ENCODE data around the gene CENPW.

Gene CENPW

DNA sequence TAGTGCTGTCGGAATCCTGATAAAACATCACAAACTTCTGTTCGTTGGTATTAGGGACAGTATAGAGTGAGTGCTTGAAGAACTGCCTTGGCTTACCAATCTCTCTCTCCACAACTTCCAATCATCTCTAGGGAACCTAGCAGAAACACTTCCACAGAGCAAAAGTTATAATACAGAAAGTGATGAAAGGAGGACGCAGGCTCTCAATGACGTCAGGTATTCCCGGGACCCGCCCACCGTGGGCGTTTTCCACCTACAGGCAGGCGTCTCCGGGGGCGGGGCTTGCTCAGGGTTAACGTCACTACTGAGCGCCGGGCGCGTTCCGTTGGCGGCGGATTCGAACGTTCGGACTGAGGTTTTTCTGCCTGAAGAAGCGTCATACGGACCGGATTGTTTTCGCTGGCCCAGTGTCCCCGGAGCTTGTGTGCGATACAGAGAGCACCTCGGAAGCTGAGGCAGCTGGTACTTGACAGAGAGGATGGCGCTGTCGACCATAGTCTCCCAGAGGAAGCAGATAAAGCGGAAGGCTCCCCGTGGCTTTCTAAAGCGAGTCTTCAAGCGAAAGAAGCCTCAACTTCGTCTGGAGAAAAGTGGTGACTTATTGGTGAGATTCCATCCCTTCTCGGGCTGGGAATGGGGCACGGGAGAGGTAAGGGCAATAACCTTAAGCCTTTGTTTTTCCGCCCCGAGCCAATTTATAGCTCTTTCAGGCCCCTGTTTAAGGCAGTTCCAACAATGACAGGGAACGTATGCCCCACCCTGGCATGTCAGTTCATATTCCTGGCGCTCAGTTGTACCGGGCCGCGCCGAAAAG, at the start of gene CENPW:
Gene CENPW, plus strand, starts transcription at position 320 of the 814 bp plus-strand sequence. Its CDS starts 159 bp downstream, at position 479.
- peak within 1 kb of the TSS; percentile 46 for H3K4me3 ChIP-seq (ENCODE audit: low read depth, low read length)
- TF ChIP-seq, protein P1, sequence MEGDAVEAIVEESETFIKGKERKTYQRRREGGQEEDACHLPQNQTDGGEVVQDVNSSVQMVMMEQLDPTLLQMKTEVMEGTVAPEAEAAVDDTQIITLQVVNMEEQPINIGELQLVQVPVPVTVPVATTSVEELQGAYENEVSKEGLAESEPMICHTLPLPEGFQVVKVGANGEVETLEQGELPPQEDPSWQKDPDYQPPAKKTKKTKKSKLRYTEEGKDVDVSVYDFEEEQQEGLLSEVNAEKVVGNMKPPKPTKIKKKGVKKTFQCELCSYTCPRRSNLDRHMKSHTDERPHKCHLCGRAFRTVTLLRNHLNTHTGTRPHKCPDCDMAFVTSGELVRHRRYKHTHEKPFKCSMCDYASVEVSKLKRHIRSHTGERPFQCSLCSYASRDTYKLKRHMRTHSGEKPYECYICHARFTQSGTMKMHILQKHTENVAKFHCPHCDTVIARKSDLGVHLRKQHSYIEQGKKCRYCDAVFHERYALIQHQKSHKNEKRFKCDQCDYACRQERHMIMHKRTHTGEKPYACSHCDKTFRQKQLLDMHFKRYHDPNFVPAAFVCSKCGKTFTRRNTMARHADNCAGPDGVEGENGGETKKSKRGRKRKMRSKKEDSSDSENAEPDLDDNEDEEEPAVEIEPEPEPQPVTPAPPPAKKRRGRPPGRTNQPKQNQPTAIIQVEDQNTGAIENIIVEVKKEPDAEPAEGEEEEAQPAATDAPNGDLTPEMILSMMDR (IDR thresholded peaks at IDR 0.05; ENCODE audit: borderline replicate concordance, insufficient read depth, low read depth, low read length): no peak

DNA sequence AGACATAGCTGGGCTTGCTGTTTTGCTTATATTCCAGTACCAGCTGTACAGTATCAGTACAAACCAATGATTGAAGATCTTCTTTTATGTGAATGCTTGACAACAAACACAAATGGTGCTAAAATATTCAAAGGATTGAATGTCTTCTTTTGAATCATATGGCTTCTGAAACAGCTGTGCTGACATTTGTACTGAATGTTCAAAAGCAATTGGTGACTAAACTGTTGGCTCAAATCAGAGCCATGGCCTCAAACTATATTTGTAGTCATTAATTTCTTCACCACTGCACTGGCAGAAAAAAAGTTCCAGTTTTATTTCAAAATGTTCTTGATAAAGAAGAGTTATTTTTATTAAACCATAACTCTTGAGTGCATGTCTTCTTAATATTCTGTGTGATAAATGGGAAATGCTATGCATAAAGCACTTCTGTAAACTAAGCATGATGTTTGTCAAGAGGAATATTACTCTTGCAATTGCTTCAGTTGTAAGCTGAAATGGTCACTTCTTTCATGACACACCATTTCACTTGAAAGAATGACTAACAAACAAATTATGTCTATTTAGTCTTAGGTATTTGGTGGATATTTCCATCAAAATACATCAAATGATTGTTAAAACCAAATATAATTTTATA, 45.9 kb upstream of the CENPW start:
- H3K4me3 ChIP-seq (ENCODE audit: low read depth, low read length): no peak overlapping the region
- TF ChIP-seq, protein P1 (IDR thresholded peaks at IDR 0.05; ENCODE audit: borderline replicate concordance, insufficient read depth, low read depth, low read length): no peak

DNA sequence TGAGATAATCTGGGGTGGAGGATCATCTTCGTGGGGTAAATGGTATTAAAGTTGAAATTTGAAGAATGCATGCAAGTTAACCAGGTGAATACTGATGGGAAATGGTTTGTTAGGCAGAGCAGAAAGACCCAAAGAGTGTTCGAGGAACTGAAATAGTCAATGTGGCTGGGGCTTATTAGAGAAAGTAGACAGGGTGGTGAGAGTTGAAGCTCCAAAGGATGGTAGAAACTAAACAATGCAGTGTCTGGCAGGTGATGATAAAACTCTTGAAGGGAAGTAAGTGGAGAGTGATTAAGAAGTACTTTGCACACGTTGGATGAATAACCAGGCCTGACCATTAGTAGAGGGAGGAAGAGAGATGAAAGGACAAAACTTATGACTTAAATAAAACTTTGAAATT, 39.8 kb upstream of the CENPW start:
- H3K4me3 ChIP-seq (ENCODE audit: low read depth, low read length): no peak overlapping the region
- TF ChIP-seq, protein P1 (IDR thresholded peaks at IDR 0.05; ENCODE audit: borderline replicate concordance, insufficient read depth, low read depth, low read length): no peak

DNA sequence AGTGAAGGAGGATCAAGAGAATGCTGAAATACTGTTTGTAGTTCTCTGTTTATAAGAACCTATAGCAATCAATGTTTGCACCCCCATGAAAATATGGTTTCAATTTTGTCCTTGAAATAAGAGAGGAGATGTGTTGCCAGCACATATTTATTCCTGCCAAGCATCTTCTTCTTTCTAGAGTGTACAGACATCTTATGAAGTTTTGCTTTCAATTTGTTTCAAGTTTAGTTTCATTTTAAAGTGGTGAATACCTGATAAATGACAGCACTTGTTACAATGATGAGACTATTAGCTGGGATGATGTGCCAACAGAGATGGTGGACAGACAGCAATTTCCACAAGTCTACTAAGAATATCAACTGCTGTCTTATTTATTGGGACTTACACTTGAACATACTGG, 39.2 kb upstream of the CENPW start:
- TF ChIP-seq, protein P1 (IDR thresholded peaks at IDR 0.05; ENCODE audit: borderline replicate concordance, insufficient read depth, low read depth, low read length): no peak
- no peak overlapping the region for H3K4me3 ChIP-seq (ENCODE audit: low read depth, low read length)

DNA sequence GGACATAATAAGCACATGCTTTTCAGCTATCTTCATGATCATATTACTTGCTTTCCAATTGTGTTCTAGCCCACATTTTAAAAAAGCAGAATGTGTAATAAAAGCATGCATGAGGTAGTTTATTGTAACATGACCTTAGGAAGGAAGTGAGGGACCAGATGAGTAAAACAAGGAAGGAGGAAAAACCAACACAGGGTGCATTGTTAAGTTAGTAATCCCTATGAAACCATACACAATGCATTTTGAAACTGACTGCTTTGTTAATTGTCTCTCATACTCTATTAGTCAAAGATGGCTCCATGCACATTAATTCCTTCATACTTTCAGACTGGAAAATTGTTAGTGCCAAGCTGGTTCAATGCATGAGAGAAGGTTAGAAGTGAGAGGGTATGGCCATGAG, 37.7 kb upstream of the CENPW start:
- TF ChIP-seq, protein P1 (IDR thresholded peaks at IDR 0.05; ENCODE audit: borderline replicate concordance, insufficient read depth, low read depth, low read length): no peak
- H3K4me3 ChIP-seq (ENCODE audit: low read depth, low read length): no peak overlapping the region

DNA sequence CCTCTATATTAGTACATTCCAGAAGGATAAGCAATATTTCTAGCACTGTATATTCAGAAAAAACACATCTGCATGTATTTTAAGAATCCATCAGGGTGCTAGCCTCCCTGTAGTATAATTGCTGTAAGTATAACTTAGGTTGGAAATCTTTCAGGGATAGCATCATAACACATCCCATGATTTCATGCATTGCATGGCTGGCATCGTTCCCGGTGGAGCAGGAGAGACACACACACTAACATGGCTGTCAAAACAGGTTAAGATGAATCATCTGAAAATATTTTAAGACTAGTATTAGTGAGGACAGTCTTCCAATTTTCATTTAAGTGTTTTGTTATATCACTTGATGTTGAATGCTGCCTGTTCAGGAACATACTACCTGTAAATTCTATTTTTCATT, 32.1 kb upstream of the CENPW start:
- H3K4me3 ChIP-seq (ENCODE audit: low read depth, low read length): no peak overlapping the region
- TF ChIP-seq, protein P1 (IDR thresholded peaks at IDR 0.05; ENCODE audit: borderline replicate concordance, insufficient read depth, low read depth, low read length): no peak

DNA sequence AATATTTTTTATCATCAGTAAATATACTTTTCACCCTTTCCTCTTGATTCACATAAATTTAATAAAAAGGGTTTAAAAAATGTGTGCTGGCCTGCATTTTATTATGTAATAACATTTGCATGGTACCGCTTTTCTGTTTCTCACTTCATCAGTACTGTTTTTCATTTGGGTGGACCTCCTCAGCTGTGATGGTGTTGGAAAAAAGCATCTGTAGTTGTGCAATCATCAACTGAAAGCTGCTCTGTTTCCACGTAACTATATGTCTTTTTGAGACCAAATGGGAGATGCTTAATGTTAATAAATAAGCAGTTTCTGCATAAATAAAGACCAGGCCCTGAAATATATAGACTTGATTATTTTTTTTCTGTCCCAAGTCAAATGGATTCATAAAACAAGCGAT, 31.6 kb upstream of the CENPW start:
- TF ChIP-seq, protein P1 (IDR thresholded peaks at IDR 0.05; ENCODE audit: borderline replicate concordance, insufficient read depth, low read depth, low read length): no peak
- H3K4me3 ChIP-seq (ENCODE audit: low read depth, low read length): no peak overlapping the region
